Endothelial cell of umbilical vein (primary cell): ENCODE results near the gene SLC6A6. TPM values are rescaled to one million over a fixed set of nuclear protein-coding genes. Genes with fewer than 3 reads are reported as not detected.

ENCODE experiments used
- BruUV-seq: library from RNA; stranded (reverse); fragments of 400-500 nt; replicated peaks from 2 replicates; lab custom pipeline; 2021; lab: Mats Ljungman, UMichigan
- CTCF ChIA-PET: fragments of 300-600, 350-600 bp; sonication (Branson Sonifier 250); formaldehyde crosslinking; loops from one replicate; lab custom pipeline; 2021; ENCODE audit warnings: antibody characterized with exemption, inconsistent platforms; lab: Charles Lee
- POLR2A ChIA-PET: fragments of 300-600, 350-600 bp; sonication (Branson Sonifier 250); formaldehyde crosslinking; loops from one replicate; lab custom pipeline; 2021; ENCODE audit warnings: antibody characterized with exemption, inconsistent platforms; lab: Charles Lee
- DNase-seq: peaks from one replicate; pipeline ENCODE4 v3.0.0-alpha.2; 2011; ENCODE audit warnings: low read depth, low spot score
- FAIRE-seq: peaks from 2 replicates; lab custom pipeline; 2011; peaks lifted over from hg19 to GRCh38; lab: Jason Lieb, UNC
- H2AFZ ChIP-seq: 2 replicates; pipeline ENCODE4 v1.6.0; 2012; ENCODE audit warnings: low read depth, low read length, control low read depth, inconsistent platforms
- H3K27ac ChIP-seq: 2 replicates; pipeline ENCODE4 v1.5.1; 2011; ENCODE audit warnings: low read depth, mild to moderate bottlenecking, control low read depth, low read length, moderate library complexity; ENCODE audit not compliant: insufficient read depth
- H3K27me3 ChIP-seq, 2 experiments: 2 replicates each; pipeline versions ENCODE4 v1.6.0 to v1.6.1; 2011; ENCODE audit warnings: low read length in 2 of 2, mixed read lengths in 1 of 2; ENCODE audit not compliant: control insufficient read depth in 2 of 2, insufficient read depth in 2 of 2
- H3K36me3 ChIP-seq, 2 experiments: 2 replicates in 1 of 2; 3 replicates in 1 of 2; pipeline ENCODE4 v1.5.1; 2011; ENCODE audit warnings: low read length in 2 of 2, mild to moderate bottlenecking in 1 of 2, moderate library complexity in 1 of 2; ENCODE audit not compliant: control insufficient read depth in 2 of 2, insufficient read depth in 2 of 2; ENCODE audit errors: extremely low read depth in 1 of 2
- H3K4me1 ChIP-seq: 3 replicates; pipeline ENCODE4 v1.5.1; 2011; ENCODE audit warnings: mild to moderate bottlenecking, low read length; ENCODE audit not compliant: control insufficient read depth, insufficient read depth; ENCODE audit errors: extremely low read depth
- H3K4me2 ChIP-seq: 2 replicates; pipeline ENCODE4 v1.6.1; 2011; ENCODE audit warnings: low read length, control low read depth, mixed read lengths; ENCODE audit not compliant: insufficient read depth
- H3K4me3 ChIP-seq, 3 experiments: fragments of 200-600 bp in 1 of 3; sonication (generic), shearing (Covaris generic) in 1 of 3; replicated peaks in 1 of 3; 2 replicates each; pipeline ENCODE4 v1.5.1; 2011 to 2016; ENCODE audit warnings: control low read depth in 3 of 3, low read length in 3 of 3, mild to moderate bottlenecking in 2 of 3, inconsistent platforms in 1 of 3, low read depth in 1 of 3, moderate library complexity in 1 of 3; ENCODE audit not compliant: insufficient read depth in 1 of 3
- H3K79me2 ChIP-seq: 2 replicates; pipeline ENCODE4 v1.6.0; 2012; ENCODE audit warnings: low read length, inconsistent platforms; ENCODE audit not compliant: control insufficient read depth, insufficient read depth
- H3K9ac ChIP-seq: replicated peaks from 2 replicates; pipeline ENCODE3; 2011; ENCODE audit warnings: low read length, control low read depth; ENCODE audit not compliant: insufficient read depth; ENCODE audit errors: extremely low read depth
- H3K9me1 ChIP-seq: replicated peaks from 3 replicates; pipeline ENCODE4 v1.6.0; 2011; ENCODE audit warnings: mild to moderate bottlenecking, low read length; ENCODE audit not compliant: control insufficient read depth, insufficient read depth; ENCODE audit errors: extremely low read depth
- H3K9me3 ChIP-seq: replicated peaks from 2 replicates; pipeline ENCODE4 v1.5.1; 2012; ENCODE audit warnings: low read length, inconsistent platforms; ENCODE audit not compliant: control insufficient read depth, insufficient read depth
- H4K20me1 ChIP-seq: replicated peaks from 2 replicates; pipeline ENCODE3; 2011; ENCODE audit warnings: mild to moderate bottlenecking, low read length; ENCODE audit not compliant: control insufficient read depth, insufficient read depth; ENCODE audit errors: extremely low read depth
- CTCF ChIP-seq, 2 donors: IDR thresholded peaks; 1 replicate in 1 of 2; 2 replicates in 1 of 2; pipeline ENCODE4 v1.5.1; 2011; ENCODE audit warnings: low read length in 2 of 2, mild to moderate bottlenecking in 2 of 2, moderate library complexity in 2 of 2, control low read depth in 1 of 2, inconsistent platforms in 1 of 2, low read depth in 1 of 2; ENCODE audit not compliant: insufficient read depth in 1 of 2; ENCODE audit errors: extremely low read depth in 1 of 2
- EZH2 ChIP-seq: IDR thresholded peaks from 2 replicates; pipeline ENCODE4 v1.6.1; 2012; ENCODE audit warnings: borderline replicate concordance, low read depth, mild to moderate bottlenecking, moderate library complexity, low read length, inconsistent platforms; ENCODE audit not compliant: severe bottlenecking
- FOS ChIP-seq: IDR thresholded peaks from 2 replicates; pipeline ENCODE4 v1.6.1; 2011; ENCODE audit warnings: mild to moderate bottlenecking, low read length, moderate library complexity, borderline replicate concordance; ENCODE audit not compliant: insufficient read depth
- GATA2 ChIP-seq: IDR thresholded peaks from 2 replicates; pipeline ENCODE4 v1.7.0; 2011; ENCODE audit warnings: low read depth, mild to moderate bottlenecking, moderate library complexity, mixed read lengths, low read length; ENCODE audit not compliant: insufficient read length, insufficient read depth
- JUN ChIP-seq: IDR thresholded peaks from 2 replicates; pipeline ENCODE4 v1.6.1; 2011; ENCODE audit warnings: borderline replicate concordance, low read depth; ENCODE audit not compliant: insufficient read length, insufficient read depth
- MAX ChIP-seq: IDR thresholded peaks from 2 replicates; pipeline ENCODE4 v1.6.1; 2011; ENCODE audit not compliant: insufficient read depth, insufficient read length
- MYC ChIP-seq: IDR thresholded peaks from one replicate; pipeline ENCODE4 v1.6.1; 2011; ENCODE audit warnings: mild to moderate bottlenecking, low read depth, low read length
- POLR2A ChIP-seq: IDR thresholded peaks from 2 replicates; pipeline ENCODE4 v1.6.1; 2012; ENCODE audit warnings: low read depth, mild to moderate bottlenecking, control low read depth, low read length
- POLR2AphosphoS5 ChIP-seq: IDR thresholded peaks from 2 replicates; pipeline ENCODE4 v1.6.1; 2012; ENCODE audit warnings: low read depth, mild to moderate bottlenecking, control low read depth, low read length, moderate library complexity; ENCODE audit not compliant: insufficient read depth
- dilution Hi-C: fragments of 300-500 bp; cut with MboI; formaldehyde crosslinking; loops from one replicate; pipeline ENCODE4 v1.15.0; 2019; ENCODE audit warnings: low sequenced_read_pairs; ENCODE audit not compliant: extremely low pct_ligation_motif_present
- intact Hi-C: fragments of 100-400 bp; cut with micrococcal nuclease; formaldehyde crosslinking; loops from one replicate; pipeline ENCODE4 v1.10.0; 2022
- polyA plus RNA-seq, 4 experiments: library from polyadenylated mRNA; depleted of rRNA in 3 of 4; stranded (reverse) in 3 of 4; unstranded in 1 of 4; fragments of >200 nt; gene quantifications; 2 replicates each; pipeline versions ENCODE4 v1.2.1 to v1.2.3, GENCODE V29; 2011 to 2012; ENCODE audit warnings: missing spikeins in 1 of 4
- total RNA-seq: library from RNA; stranded (reverse); gene quantifications from 2 replicates; pipeline ENCODE4 v1.2.3, GENCODE V29; 2021

SLC6A6 gene
- total and polyA plus RNA-seq, 2 donors (not counting 3 experiments of a cell fraction or from before 2014, with no cell fraction given), result 25.7 to 38.0 TPM

- Histone ChIP-seq H4K20me1 (no peaks in the 10 kb centered on the region), H3K36me3 (no peaks in the 10 kb centered on the region), H3K9me1 (no peaks in the 10 kb centered on the region), H3K9me3 (no peaks in the 10 kb centered on the region), H3K27ac (no peak overlapping the region), H3K4me3 (peak overlapping the region; percentile 9 to 90 (median 34)), H3K27me3 (no peaks in the 10 kb centered on the region), H2AFZ (no peak overlapping the region), H3K4me1 (peaks cover 12% of the 10 kb centered on the region), H3K4me2 (peak overlapping the region; percentile 4), H3K79me2 (peaks cover 44% of the 10 kb centered on the region), H3K9ac (no peak overlapping the region)
- FAIRE-seq, result no peak
- no TSS peak for BruUV-seq
- TF ChIP-seq GATA2, result no peak
- no peak for TF ChIP-seq MAX
- no peak for TF ChIP-seq CTCF (IDR thresholded peaks at IDR 0.05; ENCODE audit: extremely low read depth in 1 of 2, insufficient read depth in 1 of 2, low read depth in 1 of 2, low read length in 2 of 2)
- no peak for TF ChIP-seq JUN
- no peak for TF ChIP-seq EZH2
- no peak for TF ChIP-seq MYC
- no peak for TF ChIP-seq FOS
- TF ChIP-seq POLR2AphosphoS5, result no peak
- no peak for TF ChIP-seq POLR2A
- dilution Hi-C loops (no loop called here), intact Hi-C loops (loop anchor here (5.0 to 10.0 kb wide), 3 partner anchors 202 to 509 kb away; no protein-coding TSS in a partner anchor)
- ChIA-PET POLR2A (no interaction called here), CTCF (interaction anchor here (0.7 to 4.5 kb wide), 7 partner anchors 17 to 508 kb away, joined by 3 to 37 read pairs (median 4); no protein-coding TSS in a partner anchor)
- DNase-seq, result no peak
Observed at GRCh38 chr3:14404186-14404585, 1.8 kb downstream of the SLC6A6 start.
